SIG-M5 (cell line): ENCODE results near the gene SLC35C1.
"Not testable (repeated sequence)": the region's sequence is repeated elsewhere in the genome, so short reads cannot be mapped to it uniquely, and the experiment has no call there.

Experiments
- DNase-seq: peaks from one replicate; lab custom pipeline; 2025; lab: John Stamatoyannopoulos, UW

The SLC35C1 gene

DNA sequence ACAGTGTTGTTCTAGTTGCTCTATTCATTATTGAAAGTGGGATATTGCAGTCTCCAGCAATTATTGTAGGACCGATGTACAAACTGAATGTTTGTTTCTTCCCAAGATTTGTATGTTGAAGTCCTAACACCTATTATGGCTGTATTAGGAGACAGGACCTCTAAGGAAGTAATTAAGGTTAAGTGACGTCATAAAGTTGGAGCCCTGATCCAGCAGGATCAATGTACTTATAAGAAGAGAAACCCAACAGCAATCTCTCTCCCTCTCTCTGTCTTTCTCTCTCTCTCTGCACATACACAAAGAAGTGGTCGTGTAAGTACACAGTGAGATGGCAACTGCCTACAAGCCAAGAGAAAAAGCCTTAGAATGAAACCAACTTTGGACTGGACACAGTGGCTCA, 16.1 kb upstream of the SLC35C1 start:
- DNase-seq = no peak

DNA sequence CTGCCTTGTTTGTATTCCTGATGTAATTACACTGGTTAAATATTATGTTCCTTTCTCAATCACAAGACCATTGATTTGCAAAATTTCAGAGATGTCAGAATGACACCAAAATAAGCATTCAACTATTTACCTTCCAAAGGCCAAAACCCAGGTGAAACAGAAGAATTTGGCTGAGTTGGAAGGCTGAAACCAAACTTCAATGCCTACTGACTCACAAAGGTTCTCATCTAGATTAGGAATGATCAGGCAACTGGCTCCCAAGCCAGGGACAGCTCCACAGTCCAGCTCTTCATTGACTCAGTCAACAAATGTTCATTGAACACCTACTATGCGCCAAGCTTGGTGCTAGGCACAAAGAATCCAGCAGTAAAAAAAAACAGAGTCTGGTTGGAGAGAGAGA, 13.4 kb upstream of the SLC35C1 start:
- no peak for DNase-seq

DNA sequence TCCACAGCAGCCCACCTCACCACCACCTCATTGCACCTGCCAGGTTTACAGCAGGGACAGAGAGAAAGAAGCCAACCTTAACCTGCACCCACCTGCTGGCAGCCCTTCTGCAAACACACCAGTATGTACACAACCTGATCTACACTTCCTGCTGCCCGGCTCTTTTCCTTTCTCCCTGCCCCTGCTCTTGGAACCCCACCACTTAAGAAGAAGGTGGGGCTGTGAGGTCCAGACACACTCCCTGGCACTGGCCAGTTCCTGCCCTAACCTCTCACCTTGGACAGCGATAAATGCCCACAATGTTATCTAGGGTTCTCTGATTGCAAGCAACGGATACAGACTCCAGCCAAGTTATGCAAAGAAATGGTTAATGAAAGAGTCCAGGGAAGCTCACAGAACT, 10.8 kb upstream of the SLC35C1 start:
- DNase-seq = no peak

DNA sequence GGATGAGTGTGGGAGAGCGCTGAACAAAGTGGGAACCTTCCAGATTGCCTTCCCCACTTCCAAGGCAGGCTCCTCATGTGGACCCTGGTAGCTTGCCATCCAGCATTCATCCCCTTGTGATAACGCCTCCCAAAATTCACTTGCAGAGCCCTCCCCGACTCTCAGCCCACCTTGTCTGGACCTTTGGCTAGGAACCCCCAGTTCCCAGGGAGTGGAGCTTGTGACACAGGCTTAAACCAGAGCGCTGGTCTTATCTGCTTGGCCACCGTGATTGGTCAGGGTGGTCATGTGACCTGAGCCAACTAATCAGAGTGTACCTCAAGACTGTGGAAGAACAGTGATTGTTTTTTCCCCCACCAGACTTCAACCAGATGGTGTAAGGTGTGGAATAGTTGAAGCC, 9.6 kb upstream of the SLC35C1 start:
- DNase-seq = no peak

DNA sequence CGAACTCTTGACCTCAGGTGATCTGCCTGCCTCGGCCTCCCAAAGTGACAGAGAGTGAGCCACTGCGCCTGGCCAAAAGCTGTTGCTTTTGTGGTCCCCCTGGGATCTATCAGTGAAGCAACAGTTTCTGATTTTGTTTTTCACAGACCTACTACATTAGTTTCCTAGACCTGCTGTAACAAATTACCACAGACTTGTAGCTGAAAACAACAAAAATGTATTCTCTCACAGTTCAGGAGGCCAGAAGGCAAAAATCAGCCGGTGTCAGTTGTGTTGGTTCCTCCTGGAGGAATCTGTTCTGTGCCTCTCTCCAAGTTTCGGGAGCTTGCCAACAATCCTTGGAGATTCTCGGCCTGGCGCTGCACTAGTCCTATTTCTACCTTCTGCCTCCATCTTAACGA, 8.5 kb upstream of the SLC35C1 start:
- no peak for DNase-seq

DNA sequence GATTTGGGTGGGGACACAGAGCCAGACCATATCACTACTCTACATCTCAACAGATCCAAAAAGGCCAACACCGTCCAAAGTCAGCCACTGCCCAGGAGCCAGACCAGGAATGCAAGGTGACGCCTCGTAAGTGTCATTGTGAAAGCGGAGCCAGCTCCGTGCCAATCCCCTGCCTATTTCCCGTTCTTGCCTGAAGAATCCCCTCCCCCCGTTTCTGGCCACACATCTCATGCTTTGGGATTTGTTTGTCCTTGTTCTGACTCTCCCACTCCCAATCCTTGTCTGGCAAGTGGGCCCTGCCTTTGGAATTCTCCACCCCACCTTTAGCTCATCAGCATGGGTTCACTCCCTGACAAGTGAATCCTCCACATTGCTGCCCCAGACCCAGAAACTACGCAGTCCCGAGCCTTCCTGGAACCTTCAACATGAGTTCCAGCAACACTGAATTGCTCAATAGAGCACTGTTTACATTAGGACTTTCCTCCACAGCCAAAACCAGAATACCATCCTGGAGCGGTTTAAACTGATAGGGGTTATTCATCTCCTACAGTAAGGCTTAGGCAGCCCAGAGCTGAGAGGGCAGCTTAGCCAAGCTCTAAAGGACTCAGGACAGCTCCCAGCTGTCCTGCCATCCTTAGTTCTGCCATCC, 6.0 kb upstream of the SLC35C1 start:
- no peak for DNase-seq

DNA sequence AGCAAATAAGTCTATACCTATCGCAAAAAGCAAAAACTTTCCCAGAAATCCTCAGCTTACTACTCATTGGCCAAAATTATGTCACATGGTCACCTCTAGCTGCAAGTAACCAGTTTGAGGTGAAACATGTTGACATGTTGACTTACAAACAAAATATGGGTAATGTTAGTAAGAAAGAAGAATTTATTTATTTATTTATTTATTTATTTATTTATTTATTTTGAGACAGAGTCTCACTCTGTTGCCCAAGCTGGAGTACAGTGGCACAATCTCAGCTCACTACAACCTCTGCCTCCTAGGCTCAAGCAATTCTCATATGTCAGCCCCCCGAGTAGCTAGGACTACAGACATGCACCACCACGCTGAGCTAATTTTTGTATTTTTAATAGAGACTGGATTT, 5.4 kb upstream of the SLC35C1 start:
- DNase-seq = no peak

DNA sequence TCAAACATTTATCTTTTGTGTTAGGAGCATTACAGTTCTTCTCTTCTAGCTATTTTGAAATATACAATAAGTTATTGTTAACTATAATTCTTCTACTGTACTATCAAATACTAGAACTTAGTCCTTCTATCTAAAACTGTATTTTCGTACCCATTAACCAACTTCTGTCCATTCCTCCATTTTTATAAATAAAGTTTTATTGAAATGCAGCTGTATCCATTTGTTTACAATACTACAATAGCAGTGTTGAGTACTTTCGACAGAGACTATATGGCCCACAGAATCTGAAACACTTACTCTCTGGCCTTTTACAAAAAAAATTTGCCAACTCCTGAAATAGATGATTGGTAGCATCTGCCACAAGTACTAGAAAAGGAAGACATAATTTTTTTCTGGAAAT, 4.7 kb upstream of the SLC35C1 start:
- no peak for DNase-seq

DNA sequence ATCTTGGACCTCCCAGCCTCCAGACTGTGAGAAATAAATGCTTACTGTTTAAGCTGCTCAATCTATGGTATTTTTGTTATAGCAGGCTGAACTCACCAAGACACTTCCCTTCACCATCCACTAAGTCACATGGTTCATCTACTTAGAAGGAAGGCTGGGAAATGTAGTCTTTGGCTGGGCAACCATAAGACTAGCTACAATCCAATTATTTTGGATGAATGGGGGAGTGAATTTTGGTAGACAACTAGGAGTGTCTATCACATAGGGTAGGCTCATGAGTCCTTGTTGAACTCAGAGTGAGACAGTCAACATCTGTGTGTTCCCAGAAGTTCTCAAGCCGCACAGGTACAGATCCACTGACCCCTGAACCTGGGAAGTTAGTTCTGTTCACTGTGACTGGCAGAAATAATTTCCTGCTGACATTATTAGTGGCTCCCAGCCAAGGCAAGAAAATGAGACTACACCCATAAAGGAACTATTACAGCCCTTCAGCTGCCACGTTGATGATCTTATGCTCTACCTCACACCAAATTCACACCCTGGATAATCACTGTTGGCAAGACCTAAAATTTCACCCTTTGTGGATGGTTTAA, 3.1 kb upstream of the SLC35C1 start:
- no peak for DNase-seq

DNA sequence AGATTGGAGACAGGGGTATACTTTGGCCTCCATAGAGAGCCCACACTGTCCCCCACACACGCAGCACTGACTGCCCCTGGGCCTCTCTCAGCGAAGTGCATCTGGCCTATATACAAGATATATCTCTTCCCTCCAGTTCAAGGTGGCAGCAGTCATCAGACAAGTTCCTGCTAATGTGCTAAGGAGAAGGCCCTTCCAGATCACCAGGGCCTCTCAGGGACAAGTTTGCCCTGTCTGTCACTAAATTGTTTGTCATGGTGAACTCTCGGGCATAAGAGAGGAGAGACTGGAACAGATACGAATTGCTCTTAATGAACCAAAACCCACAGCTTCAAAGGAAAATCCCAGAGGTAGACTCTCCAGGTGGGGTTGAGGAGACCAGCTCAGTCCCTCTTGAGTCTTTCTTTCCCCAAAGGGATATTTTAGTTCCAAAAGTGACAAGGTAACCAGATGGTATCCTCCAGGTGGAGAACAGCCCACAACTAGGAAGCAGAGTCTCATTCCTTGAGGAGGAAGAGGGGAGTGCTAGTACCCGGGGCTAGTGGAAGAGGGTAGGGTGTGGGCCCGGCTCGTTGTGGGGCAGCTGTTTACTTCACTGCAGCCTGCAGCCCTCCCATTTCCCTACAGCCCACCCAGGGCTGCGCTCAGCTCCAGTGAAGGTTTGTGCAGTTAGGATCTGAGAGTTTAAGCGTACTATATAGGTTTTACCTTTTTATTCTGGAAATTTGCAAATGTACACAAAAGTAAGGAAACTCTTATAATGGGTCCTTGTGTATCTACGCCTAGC, 2.2 kb upstream of the SLC35C1 start:
- DNase-seq = no peak

DNA sequence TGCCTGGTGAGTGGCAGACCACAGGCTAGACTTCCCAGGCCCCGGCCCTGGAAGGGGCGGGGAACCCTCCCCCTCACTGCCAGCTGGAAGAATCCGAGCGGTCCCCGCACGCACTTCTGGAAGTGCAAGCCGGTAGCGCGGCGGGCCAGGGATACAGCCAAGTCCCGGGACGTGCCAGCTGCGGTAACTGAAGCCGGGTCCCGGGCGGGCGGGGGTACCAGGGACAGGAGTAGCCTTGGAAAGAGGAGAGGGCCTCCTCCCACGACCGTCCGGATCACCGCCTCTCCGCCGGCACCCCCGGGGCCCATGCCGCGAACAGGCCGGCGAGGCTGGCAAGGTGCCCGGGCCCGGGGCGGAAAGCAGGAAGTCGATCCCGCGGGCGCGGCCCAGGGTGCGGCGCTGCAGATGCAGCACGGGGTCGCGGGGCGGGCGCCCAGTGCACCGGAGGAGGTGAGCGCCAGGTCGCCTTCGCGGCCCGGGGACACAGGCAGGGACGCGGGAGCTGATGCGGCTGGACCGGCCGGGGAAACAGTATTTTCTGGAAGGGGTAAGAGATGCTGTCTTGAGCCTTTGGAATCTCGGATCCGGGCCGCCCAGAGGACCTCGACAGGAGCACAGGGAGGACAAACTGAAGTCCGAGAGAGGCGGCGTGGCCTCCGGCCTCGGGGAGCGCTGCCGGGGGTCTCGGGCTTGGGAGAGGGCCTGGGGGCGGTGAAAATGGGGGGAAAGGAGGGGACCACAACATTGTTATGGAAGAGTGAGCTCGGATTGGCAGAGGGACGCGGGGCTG, 783 bp upstream of the SLC35C1 start:
- no peak for DNase-seq

DNA sequence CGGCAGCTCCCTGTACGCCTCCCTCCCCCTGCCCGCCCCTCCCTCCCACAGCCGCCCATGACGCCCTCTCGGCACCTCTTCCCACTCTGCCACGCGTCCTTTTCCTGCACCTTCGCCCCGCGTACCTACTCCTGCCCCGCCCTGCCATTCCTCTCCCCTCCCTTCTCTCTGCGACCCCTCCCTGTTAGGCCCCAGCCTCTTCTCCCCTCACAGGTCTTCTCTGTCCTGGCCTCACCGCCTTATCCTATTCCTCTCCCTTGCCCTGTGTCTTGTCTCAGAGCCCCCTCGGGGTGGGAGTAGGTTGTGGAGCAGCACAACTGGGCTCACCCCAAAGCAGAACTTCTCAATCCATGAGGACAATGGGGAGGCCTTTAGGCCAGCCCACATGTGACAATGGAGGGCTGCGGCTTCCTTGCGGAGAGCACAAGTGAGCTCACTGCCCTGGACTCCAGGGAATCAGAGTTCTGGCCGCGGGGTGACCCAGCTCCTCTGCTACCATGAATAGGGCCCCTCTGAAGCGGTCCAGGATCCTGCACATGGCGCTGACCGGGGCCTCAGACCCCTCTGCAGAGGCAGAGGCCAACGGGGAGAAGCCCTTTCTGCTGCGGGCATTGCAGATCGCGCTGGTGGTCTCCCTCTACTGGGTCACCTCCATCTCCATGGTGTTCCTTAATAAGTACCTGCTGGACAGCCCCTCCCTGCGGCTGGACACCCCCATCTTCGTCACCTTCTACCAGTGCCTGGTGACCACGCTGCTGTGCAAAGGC, 539 bp downstream of the SLC35C1 start:
- no peak for DNase-seq

DNA sequence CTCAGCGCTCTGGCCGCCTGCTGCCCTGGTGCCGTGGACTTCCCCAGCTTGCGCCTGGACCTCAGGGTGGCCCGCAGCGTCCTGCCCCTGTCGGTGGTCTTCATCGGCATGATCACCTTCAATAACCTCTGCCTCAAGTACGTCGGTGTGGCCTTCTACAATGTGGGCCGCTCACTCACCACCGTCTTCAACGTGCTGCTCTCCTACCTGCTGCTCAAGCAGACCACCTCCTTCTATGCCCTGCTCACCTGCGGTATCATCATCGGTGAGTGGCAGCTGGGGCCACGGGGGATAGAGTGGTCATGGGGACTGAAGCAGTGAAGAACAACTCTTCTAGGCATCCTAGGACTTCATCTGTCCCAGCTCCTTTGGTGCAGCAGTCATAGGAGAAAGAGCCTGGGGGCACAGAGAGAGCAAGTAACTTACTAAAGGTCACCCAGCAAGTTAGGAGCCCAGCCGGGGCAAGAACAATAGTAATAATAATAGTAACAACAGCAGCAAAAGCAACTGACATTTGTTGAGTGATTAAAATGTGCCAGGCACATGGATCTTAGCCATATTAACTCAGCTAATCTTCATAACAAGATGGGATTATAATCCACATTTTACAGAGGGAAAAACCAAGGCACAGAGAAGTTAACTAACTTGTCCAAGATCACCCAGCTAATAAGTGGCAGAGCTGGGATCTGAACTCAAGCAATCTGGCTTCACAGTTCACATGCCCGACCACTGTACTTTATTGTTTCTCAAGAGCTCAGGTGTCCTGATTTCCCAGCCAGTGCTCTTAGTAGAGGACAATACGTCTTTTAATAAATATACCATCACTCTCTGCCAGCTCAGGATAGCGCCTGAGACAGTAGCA, 1.4 kb downstream of the SLC35C1 start:
- DNase-seq = no peak

DNA sequence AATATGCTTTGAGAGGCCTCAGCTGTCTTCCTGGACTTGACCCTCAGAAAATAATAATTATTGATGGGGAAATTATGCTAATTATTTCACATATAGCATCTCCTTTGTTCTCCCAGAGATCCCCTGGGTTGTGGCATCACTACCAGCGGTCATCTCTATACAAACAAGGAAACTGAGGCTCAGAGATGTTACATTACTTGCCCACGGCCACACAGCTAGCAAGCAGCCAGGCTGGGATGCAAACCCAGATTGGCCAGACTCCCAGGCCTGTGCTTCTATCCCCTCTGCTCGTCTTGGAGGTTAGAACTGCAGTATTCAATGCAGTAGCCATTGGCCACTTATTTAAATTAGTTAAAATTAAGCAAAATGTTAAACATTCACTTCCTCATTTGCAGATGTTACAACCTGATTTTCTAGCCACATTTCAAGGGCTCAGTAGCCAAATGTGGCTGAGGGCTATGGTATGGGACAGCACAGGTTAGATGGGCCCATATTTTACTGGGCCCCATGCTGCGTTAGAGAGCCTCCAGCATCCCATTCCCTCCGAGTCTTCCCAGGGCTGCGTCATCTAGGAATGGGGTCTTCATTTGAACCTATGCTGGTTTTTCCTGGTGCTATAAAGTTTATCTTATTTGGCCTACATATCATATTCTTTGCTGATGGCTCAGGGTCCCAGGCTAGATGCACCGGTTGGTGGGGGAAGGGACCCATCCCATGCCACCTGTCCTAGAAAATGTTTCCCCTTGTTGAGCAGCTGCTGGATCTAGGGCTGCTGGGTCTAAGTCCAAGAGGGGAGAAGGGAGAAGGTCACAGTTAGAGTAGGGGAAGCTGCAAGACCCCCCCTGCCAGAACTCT, 2.2 kb downstream of the SLC35C1 start:
- no peak for DNase-seq

DNA sequence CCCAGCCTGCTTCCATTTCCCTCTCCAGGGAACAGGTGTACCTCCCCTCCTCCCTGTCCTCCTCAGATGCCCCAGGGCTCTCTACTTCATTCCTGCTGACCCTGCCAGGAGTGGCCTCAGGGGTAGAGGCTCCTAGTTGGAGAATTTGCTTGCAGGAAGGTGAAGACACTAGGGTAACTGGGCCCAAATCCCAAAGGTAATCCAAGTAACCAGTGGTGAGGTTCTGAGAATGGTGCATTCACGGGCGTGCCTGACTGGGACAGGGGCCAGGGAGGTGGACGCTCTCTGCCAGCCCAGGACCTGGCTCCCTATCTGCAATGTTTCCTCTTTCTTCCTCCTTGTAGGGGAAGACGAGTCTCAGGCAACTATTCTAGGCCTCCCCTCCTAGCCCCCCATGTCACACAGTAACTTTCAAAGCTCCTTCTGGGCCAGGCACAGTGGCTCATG, 2.9 kb downstream of the SLC35C1 start:
- DNase-seq = no peak

DNA sequence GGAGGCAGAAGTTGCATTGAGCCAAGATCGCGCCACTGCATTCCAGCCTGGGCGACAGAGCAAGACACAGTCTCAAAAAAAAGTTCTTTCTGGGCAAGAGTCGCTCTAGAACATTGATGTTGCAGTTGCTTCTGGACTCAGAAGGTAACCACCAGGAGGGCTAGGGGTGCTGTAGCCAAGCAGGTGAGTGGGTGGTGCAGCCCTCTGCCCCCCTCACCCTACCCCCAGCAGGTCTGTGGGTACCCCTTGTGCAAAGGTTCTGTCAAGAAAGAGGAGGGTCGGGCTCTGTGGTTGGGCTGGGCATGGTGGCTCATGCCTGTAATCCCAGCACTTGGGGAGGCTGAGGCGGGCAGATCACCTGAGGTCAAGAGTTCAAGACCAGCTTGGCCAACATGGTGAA, 3.5 kb downstream of the SLC35C1 start:
- DNase-seq = not testable (repeated sequence)

DNA sequence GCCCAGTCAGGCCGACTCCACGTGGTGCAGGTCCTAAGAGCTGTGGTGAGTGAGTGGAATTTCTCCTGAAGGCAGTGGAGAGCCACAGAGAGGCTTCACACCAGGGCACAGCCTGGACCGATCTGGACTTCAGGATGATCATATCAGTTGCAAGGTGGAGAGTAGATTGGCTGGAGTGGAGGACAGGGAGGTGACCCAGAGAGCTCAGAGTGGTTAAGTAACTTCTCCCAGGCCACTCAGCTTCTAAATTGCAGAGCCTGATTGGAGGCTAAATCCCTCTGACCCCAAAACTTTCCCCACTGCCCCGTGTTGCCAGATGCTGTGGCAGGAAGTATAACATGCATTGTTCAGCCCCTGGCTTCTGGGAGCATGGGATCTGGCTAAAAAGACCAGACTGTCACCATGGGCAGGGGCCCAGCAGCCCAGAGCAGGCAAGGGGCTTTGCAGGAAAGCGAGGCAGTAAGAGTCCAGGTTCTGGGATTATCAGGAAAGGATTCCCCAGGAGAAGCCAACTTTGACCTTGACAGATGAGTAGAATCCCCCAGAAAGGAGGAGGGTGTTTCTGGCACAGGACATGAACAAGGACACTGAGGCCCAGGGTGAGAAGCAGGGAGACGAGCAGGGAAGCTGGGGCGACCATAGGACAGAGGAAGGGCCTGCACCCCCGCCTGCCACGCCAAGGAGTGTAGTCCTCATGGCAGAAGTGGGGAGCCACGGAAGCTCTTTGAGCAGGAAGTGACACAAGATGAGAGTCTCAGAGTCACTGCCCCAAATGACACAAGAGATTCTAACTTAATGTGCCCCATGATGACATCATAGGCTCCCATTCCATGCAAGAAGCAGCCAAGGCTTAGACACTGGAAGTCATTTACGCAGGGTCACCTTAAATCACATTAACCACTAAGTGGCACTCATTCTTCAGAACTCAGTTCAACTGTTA, 4.8 kb downstream of the SLC35C1 start:
- DNase-seq = no peak

DNA sequence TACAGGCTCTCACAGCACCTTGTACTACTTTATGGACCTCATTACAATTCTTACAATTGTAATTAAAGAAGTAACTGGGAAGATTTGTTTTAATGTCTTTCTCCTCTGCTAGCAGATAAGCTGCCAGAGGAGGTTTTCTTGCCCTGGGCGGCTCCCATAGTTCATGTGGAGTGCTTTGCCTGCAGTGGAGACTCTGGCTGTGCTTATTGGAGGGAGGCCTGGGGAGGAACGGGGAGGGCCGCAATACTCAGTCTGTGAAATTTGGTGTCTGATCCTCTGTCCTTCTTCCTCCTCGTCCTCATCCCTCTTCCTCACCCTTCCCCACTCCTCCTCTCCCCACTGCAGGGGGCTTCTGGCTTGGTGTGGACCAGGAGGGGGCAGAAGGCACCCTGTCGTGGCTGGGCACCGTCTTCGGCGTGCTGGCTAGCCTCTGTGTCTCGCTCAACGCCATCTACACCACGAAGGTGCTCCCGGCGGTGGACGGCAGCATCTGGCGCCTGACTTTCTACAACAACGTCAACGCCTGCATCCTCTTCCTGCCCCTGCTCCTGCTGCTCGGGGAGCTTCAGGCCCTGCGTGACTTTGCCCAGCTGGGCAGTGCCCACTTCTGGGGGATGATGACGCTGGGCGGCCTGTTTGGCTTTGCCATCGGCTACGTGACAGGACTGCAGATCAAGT, 5.6 kb downstream of the SLC35C1 start:
- DNase-seq = no peak
